ENCODE results near the gene ARID1A.
"Not testable (repeated sequence)": the region's sequence is repeated elsewhere in the genome, so short reads cannot be mapped to it uniquely, and the experiment has no call there.

ARID1A gene

DNA sequence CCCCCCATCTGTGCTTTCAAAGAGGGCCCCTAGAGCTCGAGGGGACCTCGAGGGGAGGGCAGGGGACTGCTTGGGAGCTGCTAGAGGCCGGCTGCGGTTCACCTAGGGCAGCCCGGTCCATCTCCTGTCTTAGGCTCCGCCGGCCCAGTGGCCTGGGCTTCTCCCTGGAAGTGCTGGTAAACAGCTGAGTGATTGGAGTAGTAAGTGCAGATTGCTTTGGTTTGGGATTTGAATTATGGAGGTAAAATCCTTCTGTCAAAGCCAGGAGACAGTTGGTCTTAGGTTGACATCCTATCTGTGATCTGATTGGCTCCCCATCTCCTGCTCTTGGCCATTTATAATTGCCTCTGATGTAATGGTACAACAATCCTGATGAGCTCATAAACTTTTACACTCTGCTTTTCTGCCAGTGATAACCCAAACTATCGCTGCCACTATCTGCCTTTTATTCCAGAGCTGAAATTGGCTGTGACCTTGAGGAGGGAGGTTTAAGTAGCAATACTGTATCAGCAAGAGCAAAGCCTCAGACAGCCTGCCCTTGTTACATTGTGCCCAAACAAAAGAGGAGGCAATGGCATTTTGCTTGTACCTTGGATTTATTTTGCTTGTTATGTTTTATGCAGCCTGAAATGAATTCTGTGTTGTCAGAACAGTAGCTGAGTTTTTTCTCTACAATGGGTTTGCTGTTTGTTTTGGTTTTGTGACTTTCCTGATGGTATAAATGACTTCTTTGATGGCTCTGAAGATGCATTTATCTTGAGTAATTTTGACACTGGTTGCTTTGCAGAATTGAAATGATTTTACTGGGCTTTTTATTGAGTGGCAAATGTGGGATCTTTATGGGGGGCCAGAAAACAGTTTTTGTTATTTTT is 2.4 kb downstream of the ARID1A start:
- no peak for DNase-seq (ENCODE audit: low read depth)

DNA sequence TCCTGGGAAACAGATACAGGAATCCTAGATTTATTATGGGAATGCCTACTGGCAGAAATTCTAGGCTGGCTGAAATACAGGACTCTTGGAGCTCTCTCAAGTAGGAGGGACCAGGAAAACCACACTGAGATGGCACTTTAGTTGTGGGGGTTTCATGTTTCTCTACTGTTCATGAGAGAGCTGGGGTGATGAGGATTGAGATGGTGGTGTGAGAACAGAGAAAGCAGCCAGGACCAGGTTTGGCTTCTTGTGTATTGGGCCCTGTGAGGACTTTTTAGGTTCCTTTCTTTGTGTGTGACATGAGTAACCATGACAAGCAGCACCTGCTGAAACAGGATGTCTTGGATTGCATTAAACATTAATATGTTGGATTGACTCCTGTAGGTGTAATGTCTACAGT is 4.9 kb downstream of the ARID1A start:
- DNase-seq (ENCODE audit: low read depth), result no peak

DNA sequence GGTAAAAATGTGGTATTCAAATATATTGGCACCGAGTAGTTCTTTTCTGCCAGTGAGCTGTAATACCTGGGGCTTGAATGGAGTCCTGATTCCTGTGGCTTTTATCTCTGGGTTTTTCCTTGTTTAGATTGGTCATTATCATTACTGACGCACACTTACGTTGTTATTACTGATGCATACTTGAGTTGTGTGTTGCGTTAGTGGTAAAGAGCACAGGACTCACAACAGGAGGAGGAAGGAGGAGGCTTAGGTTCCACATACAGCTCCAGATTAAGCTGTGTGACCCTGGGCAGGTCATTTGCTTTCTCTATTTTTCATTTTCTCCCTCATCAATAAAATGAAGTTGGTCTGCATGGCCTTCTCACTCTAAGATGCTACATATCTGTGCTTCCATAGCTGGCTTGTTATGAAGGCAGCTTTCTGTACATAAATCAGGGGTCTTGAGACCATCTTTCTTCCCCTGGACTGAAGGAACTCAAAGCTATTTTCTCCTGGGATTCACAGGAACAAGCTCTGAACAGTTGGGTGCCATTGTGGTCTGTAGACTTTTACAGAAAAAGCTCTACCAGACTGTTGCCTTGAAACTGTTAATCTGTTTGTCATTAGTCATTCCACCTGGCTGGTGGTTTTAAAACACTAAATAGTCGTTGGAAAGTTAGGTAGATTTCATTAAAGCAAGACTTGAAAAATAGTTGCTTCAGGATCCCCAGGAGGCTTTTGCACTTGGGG is 5.6 kb downstream of the ARID1A start:
- no peak for DNase-seq (ENCODE audit: low read depth)

DNA sequence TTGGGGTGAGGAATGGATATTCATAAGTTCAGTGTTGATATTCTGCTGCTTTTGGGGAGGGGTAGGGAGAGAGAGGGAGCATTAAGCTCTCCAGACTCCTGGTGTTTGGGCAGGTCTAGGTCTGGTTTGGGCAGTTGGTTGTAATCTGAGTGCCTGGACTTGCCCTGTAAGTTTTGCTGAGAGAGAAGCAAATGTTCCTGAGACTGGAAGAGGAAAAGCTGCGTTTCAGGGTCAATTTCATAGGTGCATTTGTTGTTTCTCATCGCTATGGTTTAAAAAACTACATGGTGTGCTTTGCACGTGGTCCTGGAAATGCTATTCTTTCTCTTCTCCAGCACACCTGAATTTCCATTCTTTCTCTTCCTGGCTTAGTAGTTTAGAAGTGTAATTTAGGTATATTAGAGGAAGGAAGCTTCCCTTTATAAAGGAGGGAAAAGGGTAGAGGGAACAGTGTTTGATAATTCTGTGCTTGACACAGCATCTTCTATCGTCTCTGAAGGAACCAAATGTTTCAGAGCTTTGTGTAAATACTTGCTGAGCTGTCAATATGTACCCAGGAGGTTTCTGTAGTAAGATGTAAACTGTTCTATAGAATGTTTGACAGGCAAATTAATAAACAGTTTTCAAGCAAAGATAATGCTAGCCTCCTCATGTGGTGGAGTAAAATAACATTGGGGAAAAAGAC is 6.3 kb downstream of the ARID1A start:
- no peak for DNase-seq (ENCODE audit: low read depth)

DNA sequence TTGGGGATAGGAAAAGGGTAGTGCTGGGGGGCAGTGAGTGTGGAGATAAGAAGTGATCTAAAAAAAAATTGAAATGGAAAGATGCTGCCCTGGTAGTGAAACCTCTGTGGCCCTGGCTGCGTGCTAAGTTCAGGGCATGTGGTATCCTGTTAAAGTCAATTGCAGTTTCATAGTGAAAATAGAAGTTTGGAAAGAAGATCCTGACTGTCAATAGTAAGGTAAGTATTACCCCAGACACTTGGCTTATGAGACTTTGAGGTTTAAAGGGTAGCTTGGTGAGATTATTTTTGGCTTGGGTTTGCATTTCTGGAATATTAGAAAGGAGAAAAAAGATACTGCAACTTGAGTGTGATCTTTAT is 6.8 kb downstream of the ARID1A start:
- DNase-seq (ENCODE audit: low read depth), result no peak

DNA sequence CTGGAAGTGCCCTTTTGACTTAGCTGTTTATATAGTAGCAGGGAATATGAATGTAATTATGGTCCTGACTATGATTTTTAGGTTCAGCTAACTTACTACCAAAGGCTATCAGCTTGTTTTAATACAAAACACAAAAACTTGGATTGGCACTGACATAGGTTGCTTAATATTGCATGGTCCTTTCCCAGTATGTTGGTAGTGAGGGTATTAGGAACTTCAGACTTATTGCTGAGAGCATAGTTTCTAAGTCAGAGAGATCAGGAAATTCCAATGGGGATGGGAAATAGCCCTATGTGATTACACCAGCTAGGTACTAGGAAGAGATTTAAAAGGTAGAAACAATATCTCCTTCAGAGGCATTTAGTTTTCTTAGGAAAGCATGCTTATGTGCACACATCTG is 7.7 kb downstream of the ARID1A start:
- DNase-seq (ENCODE audit: low read depth), result no peak

DNA sequence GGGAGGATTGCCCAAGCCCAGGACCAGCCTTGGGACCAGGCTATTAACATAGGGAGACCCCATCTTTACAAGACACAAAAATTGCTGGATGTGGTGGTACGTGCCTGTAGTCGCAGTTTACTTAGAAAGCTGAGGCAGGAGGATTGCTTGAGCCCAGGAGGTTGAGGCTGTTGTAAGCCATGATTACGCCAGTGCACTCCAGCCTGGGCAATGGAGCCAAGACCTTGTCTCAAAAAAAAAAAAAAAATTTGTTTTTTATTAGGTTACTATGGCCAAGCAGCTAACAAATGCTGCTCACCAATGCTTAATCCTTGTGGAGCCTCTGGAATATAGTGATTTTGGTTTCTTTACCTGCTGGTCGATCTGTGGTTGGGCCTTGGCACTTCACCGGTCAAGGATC is 8.8 kb downstream of the ARID1A start:
- DNase-seq (ENCODE audit: low read depth), result no peak

DNA sequence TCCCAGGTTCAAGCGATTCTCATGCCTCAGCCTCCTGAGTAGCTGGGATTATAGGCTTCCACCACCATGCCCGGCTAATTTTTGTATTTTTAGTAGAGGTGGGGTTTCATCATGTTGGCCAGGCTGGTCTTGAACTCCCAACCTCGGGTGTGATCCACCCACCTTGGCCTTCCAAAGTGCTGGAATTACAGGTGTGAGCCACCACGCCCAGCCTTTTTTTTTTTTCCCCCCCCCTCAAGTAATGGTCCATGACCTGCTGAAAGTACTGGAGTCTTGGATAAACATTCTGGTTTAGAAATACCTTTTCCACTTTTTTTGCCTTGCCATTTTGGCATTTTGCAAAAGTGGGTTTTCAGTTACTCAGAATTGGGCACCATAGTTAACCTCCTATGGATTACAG is 9.4 kb downstream of the ARID1A start:
- DNase-seq (ENCODE audit: low read depth), result not testable (repeated sequence)

DNA sequence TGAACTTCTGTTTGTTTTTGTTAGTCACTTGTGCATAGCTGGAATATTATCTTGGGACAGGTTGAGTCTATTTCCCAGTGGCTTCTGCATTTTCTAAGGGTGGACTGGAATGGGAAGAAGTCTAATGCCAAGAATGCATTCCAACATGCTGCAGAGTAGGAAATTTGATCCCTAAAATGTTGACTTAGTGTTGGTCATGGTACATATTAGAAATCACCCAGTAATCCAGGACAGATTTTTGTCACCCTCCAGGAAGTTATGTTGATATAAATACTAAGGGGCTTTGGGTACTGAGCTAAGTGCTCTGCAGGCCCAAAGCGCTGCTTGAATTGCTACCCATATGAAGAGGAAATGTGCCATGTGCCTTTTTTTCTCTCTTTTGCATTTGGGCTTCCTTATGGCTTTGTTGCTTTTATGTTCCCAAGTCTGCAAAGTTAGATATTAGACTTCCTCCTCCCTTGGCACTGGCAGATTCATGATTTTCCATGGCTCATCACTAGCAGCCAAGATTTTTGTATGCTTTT is 10.0 kb downstream of the ARID1A start:
- DNase-seq (ENCODE audit: low read depth), result no peak

DNA sequence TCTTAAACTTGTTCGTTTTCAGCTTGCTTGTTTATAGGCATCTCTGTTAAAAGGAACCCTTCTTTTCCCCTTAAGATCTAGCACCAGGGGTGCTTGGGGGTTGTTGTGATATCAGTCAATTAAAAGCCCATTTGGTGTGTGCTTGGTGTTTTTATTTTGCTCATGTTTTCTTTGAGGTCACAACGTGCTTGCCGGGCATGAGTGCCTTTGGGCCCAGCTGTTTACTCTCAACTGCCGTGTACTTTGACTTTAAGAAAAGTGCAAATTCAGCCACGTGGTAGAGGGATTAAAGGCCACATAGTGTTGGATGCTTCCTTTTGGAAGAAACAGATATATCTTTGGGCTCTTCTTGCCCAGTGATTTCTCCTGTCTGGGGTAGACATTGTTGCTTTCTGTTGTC is 10.5 kb downstream of the ARID1A start:
- DNase-seq (ENCODE audit: low read depth), result no peak

DNA sequence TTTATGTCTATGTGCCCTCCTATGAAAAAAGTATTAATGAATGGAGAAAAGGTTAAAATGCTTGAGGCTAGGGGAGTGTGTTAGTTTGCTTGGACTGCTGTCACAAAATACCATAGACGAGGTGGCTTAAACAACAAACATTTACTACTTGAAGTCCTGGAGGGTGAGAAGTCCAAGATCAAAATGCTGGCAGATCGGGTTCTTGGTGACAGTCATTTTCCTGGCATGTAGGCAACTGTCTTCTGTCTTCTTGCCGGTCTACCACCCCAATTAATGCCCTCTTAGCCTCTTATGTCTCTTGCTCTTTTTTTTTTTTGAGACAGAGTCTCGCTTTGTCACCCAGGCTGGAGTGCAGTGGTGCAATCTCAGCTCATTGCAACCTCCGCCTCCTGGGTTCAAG is 15.0 kb downstream of the ARID1A start:
- no peak for DNase-seq (ENCODE audit: low read depth)

DNA sequence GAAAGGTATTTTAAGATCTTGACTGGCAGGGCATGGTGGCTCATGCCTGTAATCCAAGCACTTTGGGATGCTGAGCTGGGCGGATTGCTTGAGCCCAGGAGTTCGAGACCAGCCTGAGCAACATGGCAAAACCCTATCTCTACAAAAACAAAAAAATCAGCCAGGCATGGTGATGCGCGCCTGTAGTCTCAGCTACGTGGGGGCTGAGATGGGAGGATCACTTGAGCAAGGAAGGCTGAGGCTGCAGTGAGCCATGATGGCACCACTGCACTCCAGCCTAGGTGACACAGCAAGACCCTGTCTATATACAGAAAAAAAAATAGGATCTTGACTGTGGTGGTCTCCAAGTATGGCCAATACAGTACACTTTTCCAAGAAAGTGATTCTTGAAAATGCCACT is 16.0 kb downstream of the ARID1A start:
- no peak for DNase-seq (ENCODE audit: low read depth)

DNA sequence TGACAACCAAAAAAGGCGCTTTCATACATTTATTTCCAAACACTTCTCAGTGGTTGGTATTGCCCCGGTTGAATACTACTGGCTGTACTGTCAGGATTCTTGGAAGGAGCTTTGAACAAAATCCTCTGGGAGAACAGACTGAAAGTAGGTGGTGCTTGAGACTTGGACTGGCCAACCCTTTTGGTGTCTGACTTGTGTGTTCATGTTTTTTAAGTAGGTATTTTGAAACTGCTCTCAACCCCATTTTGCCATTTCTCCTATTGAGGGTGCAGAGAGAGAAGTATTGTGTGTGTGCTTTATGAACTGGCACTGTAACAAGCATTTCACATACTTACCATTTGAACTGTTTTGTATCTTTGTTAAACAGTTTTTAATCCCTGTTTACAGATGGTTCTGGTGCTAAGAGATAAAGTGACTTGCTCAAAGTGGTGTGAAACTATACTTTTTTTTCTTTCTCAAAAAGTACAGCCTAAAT is 21.2 kb downstream of the ARID1A start:
- no peak for DNase-seq (ENCODE audit: low read depth)

DNA sequence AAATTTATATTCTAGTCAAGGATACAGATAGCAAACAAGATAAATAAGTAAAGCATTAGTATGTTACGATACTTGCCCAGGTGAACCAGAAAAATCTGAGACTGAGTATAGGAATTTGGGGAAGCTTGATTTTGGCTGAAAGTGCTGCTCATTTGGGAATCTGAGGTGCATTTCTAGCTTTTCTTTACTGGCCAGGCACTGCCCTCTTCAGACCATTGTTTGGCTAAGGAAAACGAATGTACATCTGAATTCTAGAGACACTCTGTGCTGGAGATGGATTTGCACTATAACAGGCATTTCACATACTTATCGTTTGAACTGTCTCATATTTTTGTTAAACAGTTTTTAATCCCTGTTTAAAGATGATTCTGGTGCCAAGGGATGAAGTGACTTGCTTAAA is 23.4 kb downstream of the ARID1A start:
- DNase-seq (ENCODE audit: low read depth), result no peak

DNA sequence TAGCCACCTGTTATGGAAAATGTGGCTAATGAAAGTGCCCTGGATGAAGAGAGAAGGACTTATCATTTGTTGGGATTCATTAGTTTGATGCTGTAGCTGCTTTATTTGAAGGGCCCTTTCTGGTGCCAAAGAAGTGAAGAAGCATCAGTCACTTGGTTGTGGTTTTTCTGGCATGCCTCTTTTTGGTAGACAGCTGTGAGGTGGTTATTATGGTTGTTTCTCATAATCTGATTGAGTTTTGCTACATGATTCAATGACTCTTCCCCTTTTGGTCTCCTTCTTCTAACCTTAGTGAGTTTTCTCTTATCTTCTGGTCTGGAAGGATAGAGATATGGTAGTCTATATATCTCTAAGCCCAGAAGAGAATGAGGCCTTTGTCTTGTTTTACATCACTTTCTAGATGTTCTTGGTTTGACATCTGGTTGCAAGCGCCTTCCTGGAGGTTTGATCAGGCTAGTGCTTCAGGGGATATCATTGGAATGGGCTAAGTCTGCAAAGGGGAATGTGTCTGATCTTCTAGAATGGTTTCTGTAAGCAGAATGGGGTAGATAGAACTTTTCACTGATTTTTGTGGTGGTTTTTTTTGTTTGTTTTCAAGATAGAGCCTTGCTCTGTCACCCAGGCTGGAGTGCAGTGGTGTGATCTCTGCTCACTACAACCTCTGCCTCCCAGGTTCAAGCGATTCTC is 26.0 kb downstream of the ARID1A start:
- DNase-seq (ENCODE audit: low read depth), result no peak

DNA sequence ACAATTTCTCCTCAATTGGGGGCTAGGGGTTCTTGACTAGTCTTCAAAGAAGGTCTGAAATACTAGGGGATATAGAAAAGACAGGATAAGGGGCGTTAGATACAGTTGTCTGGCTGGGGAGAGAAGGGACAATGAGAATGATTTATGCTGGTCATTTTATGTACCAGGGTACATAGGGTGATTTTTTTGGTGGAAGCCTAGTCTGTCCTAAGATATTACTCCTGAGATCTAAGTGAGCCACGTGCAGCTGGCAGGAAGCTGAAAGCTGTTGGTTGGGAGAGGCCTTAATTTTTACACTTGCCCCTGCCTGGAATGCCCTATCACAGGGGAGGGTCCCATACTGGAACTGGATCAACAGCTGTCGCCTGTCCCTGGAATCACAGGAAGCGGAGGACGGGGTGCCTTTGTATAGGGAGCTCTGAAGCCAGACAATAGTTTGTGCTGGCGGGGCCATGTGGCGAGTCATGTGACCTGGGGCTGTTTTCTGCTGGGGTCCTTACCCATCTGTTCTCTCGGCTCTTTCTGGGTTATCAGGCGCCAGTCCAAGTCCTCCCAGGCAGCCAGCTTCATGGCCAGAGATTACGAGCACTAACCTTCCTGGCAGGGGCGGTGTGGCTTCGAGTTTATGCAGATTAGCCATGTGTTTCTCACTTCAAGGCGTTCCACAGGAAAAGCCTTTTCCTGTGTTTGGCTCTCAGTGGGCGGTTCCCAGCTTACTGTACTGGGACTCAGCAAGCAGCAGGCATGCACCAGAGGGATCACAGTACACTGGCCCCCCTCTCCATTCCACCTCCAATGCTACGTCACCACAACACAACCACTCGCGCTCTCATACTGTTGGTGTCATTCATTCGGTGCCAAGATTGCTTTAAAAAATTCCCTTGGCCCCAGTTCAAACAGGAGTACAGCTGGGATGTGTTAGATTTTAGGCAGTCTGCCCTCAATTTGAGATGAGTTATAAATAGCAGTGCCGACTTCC is 27.5 kb downstream of the ARID1A start:
- peak; percentile 29 for DNase-seq (ENCODE audit: low read depth)

DNA sequence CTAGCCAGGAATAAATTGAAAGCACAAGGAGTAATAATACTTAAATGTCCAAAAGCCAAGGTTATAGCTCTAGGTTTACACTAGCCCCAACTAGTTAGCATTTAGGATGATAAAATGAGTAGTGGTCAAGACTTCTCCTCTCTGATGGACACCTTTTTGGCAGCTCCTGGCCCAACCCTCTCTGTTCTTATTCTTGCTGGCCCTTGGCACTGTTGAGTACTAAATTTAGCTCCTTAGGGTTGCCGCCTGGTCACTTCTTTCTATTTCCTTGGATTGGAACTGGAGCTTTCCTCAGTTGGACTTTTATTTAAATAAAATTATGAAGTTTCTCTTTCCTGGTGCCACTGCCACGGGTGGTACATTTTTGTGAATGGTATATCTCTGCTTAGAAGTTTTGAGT is 28.3 kb downstream of the ARID1A start:
- no peak for DNase-seq (ENCODE audit: low read depth)

DNA sequence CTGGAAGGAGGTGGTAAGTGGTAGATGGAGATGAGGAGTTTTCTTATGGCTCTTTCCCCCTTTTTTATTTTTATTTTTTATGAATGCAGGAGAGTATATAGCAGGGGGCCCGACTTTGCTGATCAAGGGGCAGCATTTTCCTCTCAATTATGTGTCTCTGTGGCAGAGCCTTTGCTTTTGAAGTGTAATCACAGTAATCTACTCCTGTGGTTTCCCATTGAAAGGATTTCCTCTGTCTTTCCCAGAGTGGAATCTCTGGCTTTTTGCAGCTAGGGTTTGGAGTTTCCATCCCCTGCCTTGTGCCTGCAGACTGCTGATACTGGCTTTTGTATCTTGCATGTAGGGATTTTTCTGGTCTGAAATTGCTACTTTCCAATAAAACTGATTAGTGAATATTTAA is 29.1 kb downstream of the ARID1A start:
- DNase-seq (ENCODE audit: low read depth), result no peak

DNA sequence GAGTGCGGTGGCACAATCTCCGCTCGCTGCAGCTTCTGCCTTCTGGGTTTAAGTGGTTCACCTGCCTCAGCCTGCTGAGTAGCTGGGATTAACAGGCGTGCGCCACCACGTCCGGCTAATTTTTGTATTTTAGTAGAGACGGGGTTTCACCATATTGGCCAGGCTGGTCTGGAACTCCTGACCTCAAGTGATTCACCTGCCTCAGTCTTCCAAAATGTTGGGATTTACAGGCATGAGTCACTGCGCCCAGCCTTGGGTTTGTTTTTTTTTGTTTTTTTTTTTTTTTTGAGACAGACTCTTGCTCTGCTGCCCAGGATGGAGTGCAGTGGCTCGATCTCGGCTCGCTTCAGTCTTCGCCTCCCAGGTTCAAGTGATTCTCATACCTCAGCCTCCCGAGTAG is 30.1 kb downstream of the ARID1A start:
- not testable (repeated sequence) for DNase-seq (ENCODE audit: low read depth)

DNA sequence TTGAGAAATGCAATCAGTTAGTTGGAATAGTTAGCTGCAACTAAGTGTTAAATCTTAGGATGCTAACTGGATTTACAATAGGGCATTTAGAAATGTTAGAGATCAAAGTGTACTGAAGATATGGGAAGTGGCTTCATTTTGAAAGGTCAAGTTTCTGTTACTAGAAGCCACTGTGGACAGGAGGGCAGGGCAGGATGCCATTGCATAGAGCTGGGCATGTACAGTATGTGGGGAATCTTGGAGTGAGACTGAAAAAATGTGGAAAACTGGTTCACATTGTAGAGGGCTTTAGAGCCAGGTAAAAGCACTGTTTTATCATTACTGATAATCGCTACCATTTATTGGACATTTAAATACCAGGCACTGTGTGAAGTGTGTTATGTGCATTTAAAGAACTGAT is 31.0 kb downstream of the ARID1A start:
- no peak for DNase-seq (ENCODE audit: low read depth)

DNA sequence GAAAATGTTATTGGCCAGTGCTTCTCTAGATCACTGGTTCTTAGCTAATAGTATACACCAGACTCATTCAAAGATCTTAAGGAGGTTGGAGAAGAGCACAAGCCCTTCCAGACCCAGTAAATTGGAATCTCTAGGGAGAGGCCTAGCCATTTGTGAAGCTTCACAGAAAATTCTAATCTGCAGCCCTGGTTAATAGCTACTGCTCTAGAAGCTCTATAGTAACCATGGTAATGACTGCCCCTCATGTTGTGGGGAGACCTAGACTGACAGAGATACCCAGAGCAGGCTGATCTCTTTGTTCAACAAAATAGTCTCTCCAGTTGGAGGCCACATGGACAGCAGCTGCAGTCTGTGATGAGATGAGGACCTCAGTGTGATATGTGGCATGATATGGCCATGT is 31.7 kb downstream of the ARID1A start:
- DNase-seq (ENCODE audit: low read depth), result no peak
